ENCODE results near the gene UBL4B. TPM values are rescaled to one million over a fixed set of nuclear protein-coding genes. Genes with fewer than 3 reads are reported as not detected.
A peak's percentile ranks its signal among the peaks of the same experiment; 100 is the strongest.

The UBL4B gene
- total and polyA plus RNA-seq, 10 donors: not detected

DNA sequence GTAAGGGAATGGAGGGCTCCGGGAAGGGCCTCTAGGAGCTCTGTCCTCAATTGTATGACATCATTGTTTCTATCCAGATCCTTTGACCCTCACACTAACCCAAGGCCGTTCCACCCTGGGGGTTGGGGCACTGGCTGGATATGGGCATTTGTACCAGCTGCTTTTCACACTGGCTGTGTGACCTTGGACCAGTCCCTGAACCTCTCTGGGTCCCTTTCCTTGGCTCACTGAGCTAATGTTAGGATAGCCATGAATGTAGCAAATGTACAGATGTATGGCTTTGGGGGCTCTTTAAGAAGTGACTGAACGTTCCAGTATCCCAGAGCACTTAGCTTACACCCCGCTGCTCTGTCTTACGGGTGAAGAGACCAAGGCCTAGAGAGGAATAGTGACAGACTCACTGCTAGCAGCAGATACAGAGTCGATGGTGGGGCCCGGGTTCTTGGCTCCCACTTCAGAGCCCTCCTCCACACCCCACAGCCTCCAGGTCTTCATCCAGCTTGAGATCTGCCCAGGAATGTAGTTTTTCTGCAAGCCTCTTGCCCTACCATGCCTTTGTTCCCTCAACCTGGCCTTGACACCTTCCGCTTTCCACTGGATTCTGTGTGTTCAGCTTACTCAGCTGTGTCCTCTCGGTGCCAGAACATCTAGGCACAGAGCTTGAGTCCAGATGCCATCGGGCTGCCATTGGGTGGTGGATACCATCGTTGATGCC, 14.6 kb upstream of the UBL4B start:
- Histone ChIP-seq H3K4me3 (no peak overlapping the region), H3K27ac (peak overlapping the region in 6 of 8 donors; percentile 57 to 72 (median 64)), H3K27me3 (replicated peaks in 1 of 7) (no peaks in the 10 kb centered on the region), H3K4me1 (peaks cover 0 to 40% (median 12%) of the 10 kb centered on the region in 6 donors), H3K9me3 (no peaks in the 10 kb centered on the region), H3K36me3 (no peaks in the 10 kb centered on the region)
- intact Hi-C loops (cut with DNase I; ENCODE audit: low total_unique reads): no loop called here
- peak in 2 of 3 donors; percentile 9 to 36 for TF ChIP-seq POLR2AphosphoS5 (IDR thresholded peaks at IDR 0.05)
- TF ChIP-seq, protein P1, sequence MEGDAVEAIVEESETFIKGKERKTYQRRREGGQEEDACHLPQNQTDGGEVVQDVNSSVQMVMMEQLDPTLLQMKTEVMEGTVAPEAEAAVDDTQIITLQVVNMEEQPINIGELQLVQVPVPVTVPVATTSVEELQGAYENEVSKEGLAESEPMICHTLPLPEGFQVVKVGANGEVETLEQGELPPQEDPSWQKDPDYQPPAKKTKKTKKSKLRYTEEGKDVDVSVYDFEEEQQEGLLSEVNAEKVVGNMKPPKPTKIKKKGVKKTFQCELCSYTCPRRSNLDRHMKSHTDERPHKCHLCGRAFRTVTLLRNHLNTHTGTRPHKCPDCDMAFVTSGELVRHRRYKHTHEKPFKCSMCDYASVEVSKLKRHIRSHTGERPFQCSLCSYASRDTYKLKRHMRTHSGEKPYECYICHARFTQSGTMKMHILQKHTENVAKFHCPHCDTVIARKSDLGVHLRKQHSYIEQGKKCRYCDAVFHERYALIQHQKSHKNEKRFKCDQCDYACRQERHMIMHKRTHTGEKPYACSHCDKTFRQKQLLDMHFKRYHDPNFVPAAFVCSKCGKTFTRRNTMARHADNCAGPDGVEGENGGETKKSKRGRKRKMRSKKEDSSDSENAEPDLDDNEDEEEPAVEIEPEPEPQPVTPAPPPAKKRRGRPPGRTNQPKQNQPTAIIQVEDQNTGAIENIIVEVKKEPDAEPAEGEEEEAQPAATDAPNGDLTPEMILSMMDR (IDR thresholded peaks at IDR 0.05 in 8 of 11, conservative IDR thresholded peaks at IDR 0.05 in 3 of 11): no peak
- TF ChIP-seq POLR2A (IDR thresholded peaks at IDR 0.05): no peak
- no peak for DNase-seq
- WGBS, 5 donors: 63 to 75% (median 67%) methylated on average over 11 of the region's 11 CpGs

DNA sequence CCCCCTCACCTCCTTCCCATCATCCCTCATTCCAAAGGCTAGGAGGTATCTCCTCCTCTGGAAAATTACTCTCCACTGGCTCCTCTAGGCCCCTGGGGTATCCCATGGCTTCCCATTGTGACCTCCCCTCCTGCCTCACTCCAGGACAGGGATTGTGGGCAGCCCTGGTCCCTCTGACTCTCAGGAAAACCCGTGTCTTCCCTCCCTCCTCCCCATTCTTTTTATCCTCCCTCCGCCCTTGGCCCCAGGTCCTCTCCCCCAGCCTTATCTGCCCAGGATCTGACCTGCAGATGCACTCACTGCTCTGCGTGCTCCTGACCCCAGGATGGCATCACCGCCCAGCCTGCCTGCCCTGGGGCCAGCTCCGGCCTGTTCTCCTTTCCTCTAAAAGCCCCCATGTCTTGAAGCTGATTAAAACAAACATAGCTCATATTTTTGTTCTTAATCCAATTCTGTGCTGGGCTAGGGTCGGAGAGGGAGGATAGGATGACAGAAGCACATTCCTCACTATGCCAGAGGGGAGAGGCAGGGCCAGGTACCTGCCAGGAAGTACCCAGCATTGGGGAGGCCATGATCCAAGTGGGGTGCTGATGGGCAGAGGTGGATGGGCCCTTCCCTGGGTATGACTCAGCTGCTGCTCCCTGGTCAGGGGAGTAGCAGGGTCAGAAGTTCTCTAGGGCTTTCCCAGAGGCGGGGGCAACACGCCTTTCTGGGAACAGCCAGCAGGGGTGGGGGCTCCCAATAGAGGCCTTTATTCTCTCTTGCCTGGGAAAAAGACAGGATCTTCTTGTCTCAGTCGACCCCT, 13.8 kb upstream of the UBL4B start:
- WGBS, 5 donors: 66 to 81% (median 75%) methylated on average over 9 of the region's 9 CpGs
- TF ChIP-seq, protein P1 (IDR thresholded peaks at IDR 0.05 in 8 of 11, conservative IDR thresholded peaks at IDR 0.05 in 3 of 11): no peak
- TF ChIP-seq POLR2A (IDR thresholded peaks at IDR 0.05): no peak
- no peak overlapping the region for H3K4me3 ChIP-seq
- peak overlapping the region in 6 of 8 donors; percentile 16 to 72 (median 59) for H3K27ac ChIP-seq
- H3K36me3 ChIP-seq: no peaks in the 10 kb centered on the region
- H3K27me3 ChIP-seq (replicated peaks in 1 of 7): no peaks in the 10 kb centered on the region
- intact Hi-C loops (cut with DNase I; ENCODE audit: low total_unique reads): no loop called here
- H3K9me3 ChIP-seq: no peaks in the 10 kb centered on the region
- DNase-seq: no peak
- H3K4me1 ChIP-seq: peaks cover 0 to 40% (median 12%) of the 10 kb centered on the region in 6 donors

DNA sequence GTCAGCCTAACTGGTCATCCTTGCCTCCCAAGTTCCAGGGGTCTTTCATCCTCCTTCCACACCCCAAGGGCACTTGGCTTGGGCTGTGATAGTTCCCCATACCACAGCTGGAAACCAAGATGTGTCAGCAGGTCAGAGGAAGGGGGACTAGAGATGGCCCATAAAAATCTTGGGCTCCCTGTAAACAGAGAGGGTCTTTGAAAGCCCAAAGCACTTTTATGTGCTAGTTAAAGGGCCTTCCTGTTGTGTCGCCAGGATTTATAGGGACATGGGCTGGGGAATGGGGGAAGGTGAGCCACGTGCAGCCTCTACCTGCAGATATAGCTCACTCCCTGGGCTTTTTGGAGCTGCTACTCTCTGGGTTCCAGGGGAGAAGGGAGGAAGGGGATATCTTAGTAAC, 11.9 kb upstream of the UBL4B start:
- H3K4me1 ChIP-seq: peaks cover 0 to 40% (median 12%) of the 10 kb centered on the region in 6 donors
- H3K4me3 ChIP-seq: no peak overlapping the region
- H3K36me3 ChIP-seq: no peaks in the 10 kb centered on the region
- no peak overlapping the region for H3K27ac ChIP-seq
- no peak for DNase-seq
- 75 to 91% (median 83%) methylated on average over 2 of the region's 2 CpGs for WGBS, 5 donors
- no peaks in the 10 kb centered on the region for H3K27me3 ChIP-seq (replicated peaks in 1 of 7)
- H3K9me3 ChIP-seq: no peaks in the 10 kb centered on the region
- no peak for TF ChIP-seq POLR2A (IDR thresholded peaks at IDR 0.05)
- TF ChIP-seq, protein P1 (IDR thresholded peaks at IDR 0.05 in 8 of 11, conservative IDR thresholded peaks at IDR 0.05 in 3 of 11): no peak
- TF ChIP-seq POLR2AphosphoS5 (IDR thresholded peaks at IDR 0.05): no peak
- intact Hi-C loops (cut with DNase I; ENCODE audit: low total_unique reads): no loop called here

DNA sequence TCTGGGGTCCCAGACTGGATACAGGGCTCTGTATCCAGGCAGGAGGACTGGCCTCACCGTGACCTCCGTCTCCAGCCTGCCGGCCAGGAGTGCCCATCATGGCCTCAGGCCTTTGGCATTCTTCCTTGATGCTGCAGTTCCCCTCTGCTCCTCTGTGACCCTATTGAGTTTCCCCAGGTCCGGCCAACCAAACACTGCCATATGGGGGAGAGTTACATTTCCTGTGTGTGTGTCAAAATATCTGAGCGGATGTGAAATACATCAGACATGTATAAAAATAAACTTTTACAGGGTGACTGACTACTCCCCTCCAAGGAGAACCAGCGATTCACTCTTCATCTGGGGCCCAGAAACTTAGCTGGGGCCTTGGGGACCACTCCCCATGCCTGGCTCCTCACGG, 10.2 kb upstream of the UBL4B start:
- intact Hi-C loops (cut with DNase I; ENCODE audit: low total_unique reads): no loop called here
- 32 to 51% (median 43%) methylated on average over 7 of the region's 7 CpGs for WGBS, 5 donors

More for the DNA sequence above, 10.2 kb upstream of the UBL4B start:
- H3K4me3 ChIP-seq: no peak overlapping the region
- TF ChIP-seq, protein P1 (IDR thresholded peaks at IDR 0.05 in 8 of 11, conservative IDR thresholded peaks at IDR 0.05 in 3 of 11): no peak
- TF ChIP-seq POLR2A (IDR thresholded peaks at IDR 0.05) (no peak), POLR2AphosphoS5 (IDR thresholded peaks at IDR 0.05) (no peak)
- no peak overlapping the region for H3K27ac ChIP-seq
- H3K36me3 ChIP-seq: no peaks in the 10 kb centered on the region
- no peak for DNase-seq
- H3K4me1 ChIP-seq: peaks cover 0 to 38% (median 16%) of the 10 kb centered on the region in 6 donors
- no peaks in the 10 kb centered on the region for H3K9me3 ChIP-seq
- H3K27me3 ChIP-seq (replicated peaks in 1 of 7): no peaks in the 10 kb centered on the region

Data from spleen (tissue), 11 donors.